ENCODE data around the gene ANKRD11.

The ANKRD11 gene

DNA sequence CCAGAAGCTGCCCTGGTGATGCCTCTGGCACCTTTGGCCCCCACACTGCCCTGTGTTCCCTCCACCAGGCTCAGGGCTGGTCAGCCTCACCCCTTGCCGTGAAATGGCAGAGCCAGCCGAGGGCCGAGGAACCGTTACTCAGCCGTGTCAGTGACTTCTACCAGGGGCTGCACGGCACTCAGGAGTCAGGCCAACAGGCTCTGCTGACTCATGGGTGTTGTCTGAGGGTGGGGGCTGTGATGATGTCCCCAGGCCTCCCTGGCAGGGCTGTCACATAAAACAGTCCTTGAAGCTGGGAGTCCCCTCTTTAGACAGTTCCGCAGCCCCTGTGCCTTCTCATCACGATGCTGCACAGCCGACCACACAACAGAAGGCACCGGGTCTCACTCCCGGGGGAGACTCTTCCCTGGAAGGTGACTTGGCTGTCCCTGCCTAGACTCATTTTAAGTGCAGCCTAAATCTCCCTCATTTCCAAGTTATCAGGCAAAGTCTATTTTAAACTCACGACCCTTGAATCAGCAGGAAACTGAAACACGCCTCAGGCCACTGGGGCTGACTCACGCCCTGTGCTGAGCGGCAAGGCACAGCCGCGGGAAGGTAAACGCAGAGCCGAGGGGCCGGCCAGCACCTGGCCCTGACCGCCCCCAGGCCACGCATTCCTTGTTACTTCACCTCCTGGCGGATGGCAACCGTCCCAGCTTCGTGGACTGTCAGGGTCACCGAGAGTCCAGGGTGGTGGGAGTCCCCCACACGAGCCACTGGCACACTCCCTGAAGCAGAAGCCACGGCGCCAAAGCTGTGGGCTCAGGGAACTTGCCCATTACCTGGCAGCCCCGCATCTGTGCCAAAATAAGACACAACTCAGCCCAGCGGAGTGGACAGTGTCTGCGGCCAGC is 170.2 kb downstream of the ANKRD11 start:
- TF ChIP-seq, protein P1, sequence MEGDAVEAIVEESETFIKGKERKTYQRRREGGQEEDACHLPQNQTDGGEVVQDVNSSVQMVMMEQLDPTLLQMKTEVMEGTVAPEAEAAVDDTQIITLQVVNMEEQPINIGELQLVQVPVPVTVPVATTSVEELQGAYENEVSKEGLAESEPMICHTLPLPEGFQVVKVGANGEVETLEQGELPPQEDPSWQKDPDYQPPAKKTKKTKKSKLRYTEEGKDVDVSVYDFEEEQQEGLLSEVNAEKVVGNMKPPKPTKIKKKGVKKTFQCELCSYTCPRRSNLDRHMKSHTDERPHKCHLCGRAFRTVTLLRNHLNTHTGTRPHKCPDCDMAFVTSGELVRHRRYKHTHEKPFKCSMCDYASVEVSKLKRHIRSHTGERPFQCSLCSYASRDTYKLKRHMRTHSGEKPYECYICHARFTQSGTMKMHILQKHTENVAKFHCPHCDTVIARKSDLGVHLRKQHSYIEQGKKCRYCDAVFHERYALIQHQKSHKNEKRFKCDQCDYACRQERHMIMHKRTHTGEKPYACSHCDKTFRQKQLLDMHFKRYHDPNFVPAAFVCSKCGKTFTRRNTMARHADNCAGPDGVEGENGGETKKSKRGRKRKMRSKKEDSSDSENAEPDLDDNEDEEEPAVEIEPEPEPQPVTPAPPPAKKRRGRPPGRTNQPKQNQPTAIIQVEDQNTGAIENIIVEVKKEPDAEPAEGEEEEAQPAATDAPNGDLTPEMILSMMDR (IDR thresholded peaks at IDR 0.05; ENCODE audit: control extremely low read depth, extremely low read depth, low read depth, missing control alignments) = no peak
- ChIA-PET POLR2A (no interaction called here), CTCF (interaction anchor here (1.3 to 1.4 kb wide), 2 partner anchors 23 to 27 kb away, joined by 3 read pairs; no protein-coding TSS in a partner anchor)
- DNase-seq (ENCODE audit: extremely low spot score) = peak; percentile 72

DNA sequence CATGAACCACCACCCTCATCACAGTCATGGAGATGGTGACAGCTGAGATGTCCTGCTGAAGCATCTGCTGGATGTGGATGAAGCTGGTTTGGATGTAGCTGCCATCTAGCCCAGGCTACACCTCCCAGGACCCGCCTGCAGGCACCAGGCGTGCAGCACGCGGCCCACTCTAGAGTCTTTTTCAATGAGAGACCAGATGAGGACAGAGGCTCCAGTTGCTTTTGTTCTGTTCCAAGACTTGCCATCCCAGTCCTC is 170.8 kb downstream of the ANKRD11 start:
- ChIA-PET CTCF (interaction anchor here (1.3 to 1.4 kb wide), 2 partner anchors 23 to 27 kb away, joined by 3 read pairs; no protein-coding TSS in a partner anchor), POLR2A (no interaction called here)
- TF ChIP-seq, protein P1 (IDR thresholded peaks at IDR 0.05; ENCODE audit: control extremely low read depth, extremely low read depth, low read depth, missing control alignments) = no peak
- no peak for DNase-seq (ENCODE audit: extremely low spot score)

DNA sequence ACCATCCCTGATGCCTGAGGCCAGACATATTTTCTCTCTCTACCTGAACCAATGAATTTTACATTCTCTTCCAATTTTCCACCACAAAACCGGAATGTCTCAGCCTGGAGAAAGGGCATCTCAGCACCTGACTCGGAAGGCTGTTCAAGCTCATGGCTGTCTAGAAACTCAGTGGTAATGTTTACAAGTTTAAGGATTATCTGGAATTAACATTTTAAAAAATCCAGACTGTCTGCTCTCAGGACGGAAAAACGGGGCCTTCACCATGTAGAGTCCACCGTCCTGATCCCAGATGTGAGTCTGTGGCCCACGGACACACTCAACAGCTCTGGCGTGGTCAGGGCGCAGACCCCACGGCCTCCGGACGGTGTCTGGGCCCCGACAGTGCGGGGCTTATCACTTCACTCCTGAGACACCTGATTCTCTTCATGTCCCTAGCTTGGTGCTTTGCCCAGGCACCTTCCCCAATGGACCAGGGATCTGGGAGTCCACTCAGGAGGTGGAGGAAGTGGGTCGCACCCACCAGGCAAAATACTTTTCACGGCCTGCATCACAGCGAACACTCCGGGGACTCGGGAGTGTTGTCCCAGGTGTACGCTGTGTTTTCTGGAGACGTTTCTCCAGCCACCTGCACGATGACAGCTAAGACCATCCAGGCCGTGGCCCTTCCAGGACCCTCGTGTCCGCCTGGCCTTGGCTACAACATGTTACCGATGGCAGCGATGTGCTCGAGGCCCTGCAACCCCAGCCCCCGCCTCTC is 171.3 kb downstream of the ANKRD11 start:
- TF ChIP-seq, protein P1 (IDR thresholded peaks at IDR 0.05; ENCODE audit: control extremely low read depth, extremely low read depth, low read depth, missing control alignments) = no peak
- CTCF ChIA-PET = interaction anchor here (1.3 kb wide), 1 partner anchor 22 kb away, joined by 3 read pairs; no protein-coding TSS in a partner anchor
- no peak for DNase-seq (ENCODE audit: extremely low spot score)
- POLR2A ChIA-PET = no interaction called here

DNA sequence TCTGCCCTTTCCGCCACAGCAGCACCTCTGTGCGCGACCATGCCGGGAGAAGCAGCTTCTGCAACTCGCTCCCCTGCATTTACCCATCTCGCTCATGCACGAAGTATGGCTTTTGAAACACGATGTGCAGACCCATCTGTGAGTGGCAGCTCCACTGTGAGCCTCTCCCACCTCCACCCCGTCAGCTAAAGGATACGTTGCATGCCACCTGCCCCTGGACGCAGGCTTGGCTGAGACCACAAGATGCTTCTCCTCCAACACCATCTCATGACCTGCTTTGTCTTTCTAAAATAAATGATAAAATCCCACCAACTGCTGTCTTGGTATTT is 172.0 kb downstream of the ANKRD11 start:
- TF ChIP-seq, protein P1 (IDR thresholded peaks at IDR 0.05; ENCODE audit: control extremely low read depth, extremely low read depth, low read depth, missing control alignments) = no peak
- ChIA-PET POLR2A (no interaction called here), CTCF (no interaction called here)
- no peak for DNase-seq (ENCODE audit: extremely low spot score)

DNA sequence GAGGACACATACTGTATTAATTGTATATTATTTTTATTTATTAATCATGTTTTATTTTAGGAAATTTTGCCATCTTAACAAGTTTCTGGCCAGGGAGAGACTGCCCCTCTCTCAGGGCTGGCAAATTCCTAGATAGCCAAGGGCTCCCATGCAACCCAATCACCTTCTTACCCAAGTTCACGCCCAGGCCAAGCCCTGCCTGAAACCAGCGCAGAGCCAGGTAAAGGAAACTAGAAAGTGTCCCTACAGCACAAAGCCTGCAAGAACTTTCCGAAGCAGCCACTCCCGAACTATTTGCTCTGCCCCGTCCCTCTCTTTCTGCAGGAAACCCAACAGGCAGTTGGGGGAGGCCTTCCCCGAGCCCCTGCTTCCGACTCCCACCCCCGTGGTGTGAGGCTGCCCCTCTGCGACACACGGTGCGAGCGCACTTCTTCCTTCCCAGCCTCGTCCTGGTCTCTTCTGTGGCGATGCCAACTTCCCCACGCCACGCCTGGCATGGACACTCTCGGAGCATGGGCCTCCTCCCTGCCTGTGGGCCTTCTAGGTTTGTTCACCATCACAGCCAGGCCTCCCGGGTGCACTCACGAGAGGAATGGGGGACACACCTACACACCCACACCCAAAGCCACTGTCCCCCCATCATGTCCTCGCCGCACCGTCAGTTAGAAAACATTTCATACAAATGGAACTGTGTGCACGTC is 172.5 kb downstream of the ANKRD11 start:
- CTCF ChIA-PET = no interaction called here
- no peak for DNase-seq (ENCODE audit: extremely low spot score)
- POLR2A ChIA-PET = no interaction called here
- TF ChIP-seq, protein P1 (IDR thresholded peaks at IDR 0.05; ENCODE audit: control extremely low read depth, extremely low read depth, low read depth, missing control alignments) = no peak

DNA sequence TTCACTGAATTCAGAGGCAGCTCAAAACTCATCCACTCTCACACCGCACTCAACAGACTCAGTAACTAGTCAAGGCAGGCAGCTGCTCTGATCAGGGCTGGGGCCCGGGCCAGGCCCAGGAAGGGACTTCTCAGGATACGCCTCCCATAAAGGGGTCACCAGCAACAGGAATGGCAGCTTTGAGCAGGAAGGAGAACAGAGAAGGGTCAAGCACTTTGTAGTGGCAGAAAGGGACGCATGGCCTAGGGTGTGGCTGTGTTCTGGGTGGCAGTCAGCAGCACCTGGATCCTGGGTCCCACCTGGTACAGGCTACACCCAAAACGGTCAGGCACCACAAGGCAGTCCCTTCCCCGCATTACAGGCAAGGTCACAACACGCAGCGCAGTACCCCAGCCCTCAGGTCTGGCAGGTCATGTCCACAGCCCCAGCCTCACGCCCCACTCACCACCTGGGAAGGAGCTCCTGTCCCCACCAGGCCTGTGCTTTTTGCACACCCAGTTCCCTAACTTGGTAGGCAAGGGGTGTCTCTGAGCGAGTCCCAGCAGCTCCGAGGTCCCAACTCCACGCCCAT is 173.2 kb downstream of the ANKRD11 start:
- TF ChIP-seq, protein P1 (IDR thresholded peaks at IDR 0.05; ENCODE audit: control extremely low read depth, extremely low read depth, low read depth, missing control alignments) = no peak
- DNase-seq (ENCODE audit: extremely low spot score) = no peak
- ChIA-PET CTCF (interaction anchor here (1.2 kb wide), 1 partner anchor 580 kb away, joined by 3 read pairs; no protein-coding TSS in a partner anchor), POLR2A (no interaction called here)
